Measurements from ENCODE around the gene DPP6. TPM values are rescaled to one million over a fixed set of nuclear protein-coding genes. Genes with fewer than 3 reads are reported as not detected.

DPP6 gene
- total RNA-seq, 1 experiment from 2014 or later = not detected

GRCh38 chr7:154750353-154750801 lies 698.2 kb downstream of the DPP6 start:
- no peak for DNase-seq
- H3K27me3 Mint-ChIP-seq (ENCODE audit: insufficient read depth, unreplicated experiment) = peaks cover 37% of the 10 kb centered on the region
- H3K4me3 ChIP-seq (ENCODE audit: low read depth, low read length) = no peak overlapping the region
- no peak overlapping the region for H3K4me3 Mint-ChIP-seq (ENCODE audit: unreplicated experiment)
- no peaks in the 10 kb centered on the region for H3K4me1 Mint-ChIP-seq (ENCODE audit: low read depth, unreplicated experiment)
- no peaks in the 10 kb centered on the region for H3K27me3 ChIP-seq (replicated peaks; ENCODE audit: control insufficient read depth, insufficient read depth, low read length)
- ChIA-PET CTCF (no interaction called here), POLR2A (no interaction called here)
- no peaks in the 10 kb centered on the region for H3K4me1 ChIP-seq
- intact Hi-C loops (cut with micrococcal nuclease; ENCODE audit: unreplicated experiment) = no loop called here
- BruUV-seq (replicated peaks) = no TSS peak
- no peaks in the 10 kb centered on the region for H3K36me3 ChIP-seq (ENCODE audit: control insufficient read depth, insufficient read depth, low read length)
- no peaks in the 10 kb centered on the region for H3K36me3 Mint-ChIP-seq (ENCODE audit: insufficient read depth, unreplicated experiment)
- H3K9me3 Mint-ChIP-seq (ENCODE audit: unreplicated experiment) = peaks cover 7% of the 10 kb centered on the region
- H3K9me3 ChIP-seq = no peaks in the 10 kb centered on the region
- no peak for TF ChIP-seq CTCF (IDR thresholded peaks at IDR 0.05; ENCODE audit: insufficient read depth in 1 of 2, low read depth in 1 of 2, low read length in 1 of 2, severe bottlenecking in 1 of 2, unreplicated experiment in 1 of 2)
- no peak overlapping the region for H3K27ac Mint-ChIP-seq (ENCODE audit: unreplicated experiment)

- Mint-ChIP-seq H3K36me3 (ENCODE audit: insufficient read depth, unreplicated experiment) (no peaks in the 10 kb centered on the region), H3K4me1 (ENCODE audit: low read depth, unreplicated experiment) (no peaks in the 10 kb centered on the region), H3K27ac (ENCODE audit: unreplicated experiment) (no peak overlapping the region), H3K27me3 (ENCODE audit: insufficient read depth, unreplicated experiment) (peaks cover 28% of the 10 kb centered on the region), H3K4me3 (ENCODE audit: unreplicated experiment) (no peak overlapping the region), H3K9me3 (ENCODE audit: unreplicated experiment) (peaks cover 7% of the 10 kb centered on the region)
- no peak for DNase-seq
- Histone ChIP-seq H3K4me3 (ENCODE audit: low read depth, low read length) (no peak overlapping the region), H3K36me3 (ENCODE audit: control insufficient read depth, insufficient read depth, low read length) (no peaks in the 10 kb centered on the region), H3K4me1 (no peaks in the 10 kb centered on the region), H3K27me3 (replicated peaks; ENCODE audit: control insufficient read depth, insufficient read depth, low read length) (no peaks in the 10 kb centered on the region), H3K9me3 (no peaks in the 10 kb centered on the region)
- BruUV-seq (replicated peaks) = no TSS peak
- ChIA-PET CTCF (no interaction called here), POLR2A (no interaction called here)
- no peak for TF ChIP-seq CTCF (IDR thresholded peaks at IDR 0.05; ENCODE audit: insufficient read depth in 1 of 2, low read depth in 1 of 2, low read length in 1 of 2, severe bottlenecking in 1 of 2, unreplicated experiment in 1 of 2)
- intact Hi-C loops (cut with micrococcal nuclease; ENCODE audit: unreplicated experiment) = no loop called here
These were observed 701.0 kb downstream of the DPP6 start for GRCh38 chr7:154753226-154753625.

GRCh38 chr7:154757756-154758155 lies 705.6 kb downstream of the DPP6 start:
- Mint-ChIP-seq H3K9me3 (ENCODE audit: unreplicated experiment) (peaks cover 7% of the 10 kb centered on the region), H3K4me1 (ENCODE audit: low read depth, unreplicated experiment) (no peaks in the 10 kb centered on the region), H3K4me3 (ENCODE audit: unreplicated experiment) (no peak overlapping the region), H3K27me3 (ENCODE audit: insufficient read depth, unreplicated experiment) (peaks cover 2% of the 10 kb centered on the region), H3K36me3 (ENCODE audit: insufficient read depth, unreplicated experiment) (no peaks in the 10 kb centered on the region), H3K27ac (ENCODE audit: unreplicated experiment) (no peak overlapping the region)
- POLR2A ChIA-PET = no interaction called here
- no peaks in the 10 kb centered on the region for H3K27me3 ChIP-seq (replicated peaks; ENCODE audit: control insufficient read depth, insufficient read depth, low read length)
- no peaks in the 10 kb centered on the region for H3K36me3 ChIP-seq (ENCODE audit: control insufficient read depth, insufficient read depth, low read length)
- no peak for DNase-seq
- intact Hi-C loops (cut with micrococcal nuclease; ENCODE audit: unreplicated experiment) = no loop called here
- TF ChIP-seq CTCF (IDR thresholded peaks at IDR 0.05; ENCODE audit: insufficient read depth in 1 of 2, low read depth in 1 of 2, low read length in 1 of 2, severe bottlenecking in 1 of 2, unreplicated experiment in 1 of 2) = no peak
- CTCF ChIA-PET = no interaction called here
- H3K4me3 ChIP-seq (ENCODE audit: low read depth, low read length) = no peak overlapping the region
- no TSS peak for BruUV-seq (replicated peaks)
- no peaks in the 10 kb centered on the region for H3K4me1 ChIP-seq
- H3K9me3 ChIP-seq = no peaks in the 10 kb centered on the region

Data from Caco-2 (cell line).